Stimulated activated CD4-positive, alpha-beta T cell treated with anti-CD3 and anti-CD28 coated beads, Interleukin-15, amount 100 ng/mL, for 1 hour (primary cell): ENCODE measurements around the gene YDJC.
"Not testable (repeated sequence)": the region's sequence is repeated elsewhere in the genome, so short reads cannot be mapped to it uniquely, and the experiment has no call there.

Experiments
- DNase-seq, 2 donors: peaks; one replicate each; pipeline ENCODE4 v3.0.0-alpha.2; 2020; ENCODE audit warnings: low read depth in 1 of 2, low spot score in 1 of 2

The YDJC gene

DNA sequence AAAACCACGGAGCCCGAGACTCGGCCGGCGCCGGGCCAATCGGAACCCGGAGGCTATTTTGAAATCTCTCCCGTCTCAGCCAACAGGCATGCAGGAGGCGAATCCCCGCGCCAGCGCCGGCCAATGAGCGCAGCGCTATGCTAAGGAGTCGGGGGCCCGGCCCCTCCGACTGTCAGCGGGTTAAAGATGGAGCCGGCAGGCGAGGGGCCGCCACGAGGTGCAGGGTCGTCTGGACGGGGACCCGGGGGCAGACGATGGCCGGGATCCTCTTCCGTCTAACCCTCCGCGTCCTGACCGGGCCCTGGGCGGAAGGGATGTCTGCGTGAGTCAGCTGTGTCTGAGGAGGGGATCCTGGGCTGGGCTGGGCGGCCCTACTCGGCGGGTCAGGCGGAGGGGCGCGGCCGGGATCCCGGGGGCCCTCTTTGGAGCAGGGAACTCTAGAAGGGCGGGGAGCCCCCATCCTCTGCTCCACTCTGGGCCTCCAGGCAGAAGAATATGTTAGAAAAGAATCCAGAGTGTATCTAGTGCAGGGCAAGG lies 22.3 kb upstream of the YDJC start:
- DNase-seq, result peak; percentile 62 to 77

DNA sequence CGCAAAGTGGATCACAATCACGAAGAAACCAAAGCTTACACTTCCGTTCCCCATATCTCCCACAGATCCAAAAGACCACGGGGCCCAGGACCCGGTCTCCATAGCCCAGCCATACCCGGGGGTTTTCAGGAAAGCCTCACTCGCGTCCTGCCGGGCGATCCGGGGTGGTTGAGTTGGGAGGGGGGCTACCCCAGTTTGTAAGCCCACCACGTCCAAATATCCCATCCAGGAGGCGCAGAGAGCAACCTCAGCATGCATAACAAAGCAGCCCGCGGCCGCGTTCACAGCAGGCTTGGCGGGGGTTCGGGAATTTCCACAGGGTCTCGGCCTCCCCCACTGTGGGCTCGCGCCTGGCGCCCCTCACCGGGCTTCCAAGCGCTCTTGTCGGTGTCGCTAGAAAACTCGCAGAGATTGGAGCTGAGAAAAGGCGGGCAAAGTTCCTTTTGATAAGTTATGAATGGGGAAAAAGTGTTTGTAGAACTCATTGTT lies 21.7 kb upstream of the YDJC start:
- DNase-seq, result no peak

DNA sequence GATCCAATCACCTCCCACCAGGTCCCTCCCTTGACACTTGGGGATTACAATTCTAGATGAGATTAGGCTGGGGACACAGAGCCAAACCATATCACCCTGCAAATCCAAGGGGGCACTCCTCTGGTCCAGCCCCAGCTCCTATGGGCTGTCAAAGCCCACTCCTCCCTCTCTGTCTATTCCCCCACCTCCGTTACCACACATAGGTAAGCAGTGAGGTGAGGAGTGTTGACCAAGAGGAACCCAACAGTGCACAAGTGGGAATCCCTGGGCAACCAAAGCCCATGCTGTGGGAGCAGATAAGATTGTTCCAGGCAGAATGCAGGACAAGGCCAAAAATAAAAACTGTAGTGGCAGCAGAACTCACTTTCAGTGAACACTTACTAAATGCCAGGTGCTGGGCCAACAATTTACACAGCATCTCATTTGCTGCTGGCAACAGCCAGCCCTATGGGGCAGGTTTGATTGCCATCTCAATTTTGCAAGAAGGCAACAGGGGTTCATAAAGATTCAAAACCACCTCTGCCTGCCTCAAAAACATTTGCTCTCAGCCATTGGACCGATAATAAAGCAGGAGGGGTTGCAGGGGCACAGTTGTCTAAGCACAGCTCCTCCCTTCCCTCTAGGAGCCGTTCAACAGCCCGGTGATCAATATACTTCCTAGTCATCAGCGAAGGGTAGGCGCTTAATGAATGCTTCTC lies 21.1 kb upstream of the YDJC start:
- DNase-seq, result no peak

- DNase-seq, result no peak
These were observed 20.5 kb upstream of the YDJC start for GRCh38 chr22:21650280-21650679.

- DNase-seq, result peak in 1 of 2 donors; percentile 59
These were observed 17.1 kb upstream of the YDJC start for GRCh38 chr22:21646608-21647590.

GRCh38 chr22:21645513-21645912 lies 15.7 kb upstream of the YDJC start:
- DNase-seq, result not testable (repeated sequence)

- no peak for DNase-seq
These were observed 13.9 kb upstream of the YDJC start for GRCh38 chr22:21643533-21644357.

- peak in 1 of 2 donors; percentile 17 for DNase-seq
These were observed 13.0 kb upstream of the YDJC start for GRCh38 chr22:21642584-21643448.

GRCh38 chr22:21641789-21642583 lies 12.2 kb upstream of the YDJC start, which contains the start of gene SDF2L1:
TSS of gene SDF2L1 (plus strand) at chr22:21642302. CDS start at chr22:21642337, 35 bp downstream.
- DNase-seq, result peak; percentile 94 to 96

- no peak for DNase-seq
These were observed 11.6 kb upstream of the YDJC start for GRCh38 chr22:21641417-21641788.

- no peak for DNase-seq
These were observed 11.0 kb upstream of the YDJC start for GRCh38 chr22:21640810-21641209.

DNA sequence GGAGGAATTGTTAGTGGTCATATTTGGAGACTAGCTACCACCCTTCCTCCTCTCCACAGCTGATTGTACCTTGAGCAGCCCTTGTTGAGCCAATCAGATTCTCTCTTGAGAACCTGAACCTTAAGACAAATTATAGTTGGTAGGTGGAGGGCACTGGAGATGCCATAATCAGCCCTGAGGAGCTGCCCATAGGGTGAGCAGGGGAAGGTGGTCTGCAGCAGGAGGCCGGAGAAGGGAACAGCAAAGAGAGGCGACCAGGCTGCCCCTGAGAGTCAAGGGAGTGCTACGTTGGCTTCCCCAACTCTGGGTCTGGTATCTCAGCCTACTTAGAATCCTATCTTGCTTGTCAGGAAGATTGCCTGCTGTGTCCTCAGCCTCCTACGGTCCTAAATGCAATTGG lies 9.5 kb upstream of the YDJC start:
- no peak for DNase-seq

DNA sequence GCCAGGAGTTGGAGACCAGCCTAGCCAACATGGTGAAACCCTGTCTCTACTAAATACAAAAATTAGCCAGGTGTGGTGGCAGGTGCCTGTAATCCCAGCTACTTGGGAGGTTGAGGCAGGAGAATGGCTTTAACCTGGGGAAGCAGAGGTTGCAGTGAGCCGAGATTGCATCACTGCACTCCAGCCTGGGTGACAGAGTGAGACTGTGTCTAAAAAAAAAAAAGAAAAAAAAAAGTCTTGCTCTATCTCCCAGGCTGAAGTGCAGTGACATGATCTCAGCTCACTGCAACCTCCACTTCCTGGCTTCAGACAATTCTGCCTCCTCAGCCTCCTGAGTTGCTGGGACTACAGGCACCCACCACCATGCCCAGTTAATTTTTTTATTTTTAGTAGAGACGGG lies 7.6 kb upstream of the YDJC start:
- not testable (repeated sequence) for DNase-seq

DNA sequence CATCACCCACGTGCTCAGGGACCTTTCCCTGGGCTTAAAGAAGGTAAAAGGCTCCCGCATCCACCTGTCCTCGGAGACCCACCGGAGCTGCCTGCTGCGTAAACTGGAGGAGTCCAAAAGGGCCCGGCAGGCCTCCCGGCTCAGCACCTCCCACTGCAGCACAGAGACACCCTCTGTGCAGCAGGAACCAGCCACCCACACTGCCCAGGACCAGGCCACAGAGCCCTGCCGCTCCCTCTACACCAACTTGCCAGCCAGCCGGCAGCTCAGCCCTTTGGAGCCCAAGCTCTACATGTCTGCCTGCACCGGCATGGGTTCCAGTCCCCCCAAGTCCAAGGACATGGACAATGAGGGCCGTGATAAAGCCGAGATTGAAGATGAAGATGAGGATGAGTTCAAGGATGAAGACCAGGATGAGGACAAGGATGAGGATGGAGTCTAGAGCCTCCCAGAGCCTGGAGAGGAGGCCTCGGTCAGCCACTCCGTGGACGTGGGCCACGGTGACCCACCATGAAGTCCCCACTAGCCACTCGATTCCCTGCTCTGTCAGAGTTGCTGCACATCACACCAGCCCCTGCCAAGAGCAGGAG lies 6.9 kb upstream of the YDJC start:
- no peak for DNase-seq

GRCh38 chr22:21635771-21636510 lies 6.1 kb upstream of the YDJC start:
- DNase-seq, result no peak

- DNase-seq, result no peak
These were observed 5.0 kb upstream of the YDJC start for GRCh38 chr22:21634844-21635243.

DNA sequence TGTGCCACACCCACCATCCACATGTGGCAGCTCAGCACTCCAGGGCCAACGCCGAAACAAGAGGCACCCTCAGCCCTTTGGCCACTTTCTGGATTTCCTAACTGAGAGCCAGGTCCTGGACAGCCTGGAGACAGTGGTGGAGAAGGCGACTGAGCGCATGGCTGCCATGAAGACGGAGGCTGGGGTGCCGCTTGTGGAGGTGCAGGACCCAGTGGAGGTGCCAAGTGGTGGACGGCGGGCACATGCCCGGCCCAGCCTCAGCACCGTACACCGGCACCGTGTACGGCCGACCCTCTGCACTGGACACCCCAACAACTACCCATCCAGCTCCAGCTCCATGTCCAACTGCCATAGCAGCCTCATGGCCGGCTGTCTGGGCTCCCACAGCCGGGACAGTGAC lies 4.3 kb upstream of the YDJC start:
- no peak for DNase-seq

DNA sequence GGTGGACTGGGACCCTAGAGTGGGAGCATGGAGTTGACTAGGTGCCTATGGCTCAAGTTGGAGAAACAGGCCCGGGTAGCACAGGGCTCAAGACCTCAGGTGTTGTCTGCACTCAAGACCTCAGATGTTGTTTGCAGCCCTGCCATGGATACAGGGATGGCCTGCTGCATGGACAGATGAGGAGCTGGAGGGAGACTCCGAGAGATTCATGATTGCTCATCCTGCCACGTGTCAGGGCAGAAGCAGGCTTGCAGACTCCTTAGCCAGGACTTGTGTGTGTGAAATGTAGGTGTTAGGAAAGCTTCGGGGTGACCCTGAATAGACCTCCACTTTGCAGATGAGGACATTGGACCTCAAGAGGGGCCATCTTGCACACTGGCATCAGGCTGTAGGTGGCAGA lies 3.7 kb upstream of the YDJC start:
- no peak for DNase-seq
